Upper lobe of left lung (tissue), 6 donors: ENCODE measurements around the gene STK10. TPM values are rescaled to one million over a fixed set of nuclear protein-coding genes. Genes with fewer than 3 reads are reported as not detected.

Experiments used
- ATAC-seq, 2 donors: fragments of 200-7000 bp; cut with Tn5 transposase; one replicate each; pipeline ENCODE4 v1.9.1; 2022; ENCODE audit warnings: mild to moderate bottlenecking in 2 of 2, moderate library complexity in 2 of 2; ENCODE audit not compliant: low FRiP score in 2 of 2
- DNase-seq, 2 donors: peaks; one replicate each; pipeline ENCODE4 v3.0.0-alpha.2; 2019 to 2020
- H3K27ac ChIP-seq, 4 donors: fragments of 200-600 bp; sonication (generic); one replicate each; pipeline ENCODE4 v1.5.1; 2016 to 2019
- H3K27me3 ChIP-seq, 4 donors: fragments of 200-600 bp; sonication (generic); one replicate each; pipeline ENCODE4 v1.5.1; 2017 to 2019
- H3K36me3 ChIP-seq, 4 donors: fragments of 200-600 bp; sonication (generic); one replicate each; pipeline ENCODE4 v1.5.1; 2016 to 2019
- H3K4me1 ChIP-seq, 4 donors: fragments of 200-600 bp; sonication (generic); one replicate each; pipeline ENCODE4 v1.5.1; 2018 to 2019
- H3K4me3 ChIP-seq, 4 donors: fragments of 200-600 bp; sonication (generic); one replicate each; pipeline ENCODE4 v1.5.1; 2017 to 2019; ENCODE audit warnings: mild to moderate bottlenecking in 2 of 4, moderate library complexity in 1 of 4
- H3K9me3 ChIP-seq, 4 donors: fragments of 200-600 bp; sonication (generic); one replicate each; pipeline ENCODE4 v1.5.1; 2018 to 2019
- EP300 ChIP-seq, 4 donors: sonication (generic); formaldehyde crosslinking; IDR thresholded peaks; one replicate each; pipeline ENCODE4 v1.5.1; 2017; ENCODE audit warnings: antibody characterized with exemption in 4 of 4, control low read depth in 2 of 4
- POLR2A ChIP-seq, 4 donors: fragments of 450-650 bp; IDR thresholded peaks; one replicate each; pipeline ENCODE4 v1.5.1; 2016 to 2017; ENCODE audit warnings: antibody characterized with exemption in 4 of 4, mild to moderate bottlenecking in 2 of 4
- POLR2AphosphoS5 ChIP-seq, 2 donors: sonication (generic); formaldehyde crosslinking; IDR thresholded peaks; one replicate each; pipeline ENCODE4 v1.5.1; 2017; ENCODE audit warnings: antibody characterized with exemption in 2 of 2
- whole genome bisulfite sequencing, 2 donors: methylation state at CpG; one replicate each; pipeline ENCODE4 v1.1.5; 2017 to 2018; 5-methylcytosine and 5-hydroxymethylcytosine counted together
- total RNA-seq, 6 donors: library from RNA; depleted of rRNA in 4 of 6; stranded (reverse); fragments of >200 nt in 4 of 6; gene quantifications; one replicate each; pipeline versions ENCODE4 v1.1.0 to v1.2.1, GENCODE V29; 2016 to 2021
- TF ChIP-seq, protein P1 (sequence below), 6 experiments: fragments of 450-650 bp in 4 of 6; fragments of 200-600 bp in 2 of 6; sonication (generic) in 2 of 6; IDR thresholded peaks; one replicate each; pipeline ENCODE4 v1.5.1; 2016 to 2019; ENCODE audit warnings: antibody characterized with exemption in 6 of 6
- donor health status: DM: no; HTN: no; CAD: no; lungs with moderate emphysema.
- donor health status: DM: no; HTN: yes; CAD: no; lungs with severe emphysema.

STK10 gene
- total RNA-seq, 6 donors from 2014 or later = 50.6 to 170 (median 60.5) TPM

DNA sequence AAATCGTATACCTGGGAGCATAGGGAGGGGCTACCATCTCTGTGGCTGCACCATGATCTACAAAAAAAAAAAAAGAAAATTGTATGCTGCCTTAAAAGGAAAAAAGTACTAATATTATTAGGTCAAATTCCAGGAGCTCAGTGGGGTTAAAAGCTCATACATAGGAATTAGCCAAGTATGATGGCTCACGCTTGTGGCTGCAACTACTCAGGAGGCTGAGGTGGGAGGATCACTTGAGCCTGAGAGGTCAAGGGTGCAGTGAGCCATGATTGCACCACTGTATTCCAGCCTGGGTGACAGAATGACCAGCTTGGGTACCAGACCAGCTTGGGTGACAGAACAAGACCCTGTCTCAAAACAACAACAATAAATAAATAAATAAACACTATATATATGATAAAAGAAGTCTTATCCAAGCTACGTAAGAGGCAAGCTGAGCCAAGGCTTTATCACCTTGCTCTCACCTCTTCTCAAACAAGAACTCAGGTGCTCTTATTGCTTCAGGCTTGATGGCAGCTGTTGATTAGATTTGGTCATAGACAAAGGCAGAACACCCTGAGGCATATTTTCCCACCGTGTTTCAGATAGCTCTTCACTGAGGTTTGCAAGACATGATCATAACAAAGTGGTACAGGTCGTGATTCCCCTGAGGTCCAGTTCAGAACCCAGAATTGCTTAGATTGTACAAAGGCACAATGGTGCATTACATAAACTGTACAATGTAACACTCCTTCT, 178.3 kb downstream of the STK10 start:
- Histone ChIP-seq H3K27ac (no peak overlapping the region), H3K27me3 (no peaks in the 10 kb centered on the region), H3K36me3 (no peaks in the 10 kb centered on the region), H3K9me3 (no peaks in the 10 kb centered on the region), H3K4me3 (no peak overlapping the region), H3K4me1 (peaks cover 7 to 17% (median 10%) of the 10 kb centered on the region in 4 donors)
- no peak for TF ChIP-seq POLR2AphosphoS5 (IDR thresholded peaks at IDR 0.05)
- TF ChIP-seq, protein P1, sequence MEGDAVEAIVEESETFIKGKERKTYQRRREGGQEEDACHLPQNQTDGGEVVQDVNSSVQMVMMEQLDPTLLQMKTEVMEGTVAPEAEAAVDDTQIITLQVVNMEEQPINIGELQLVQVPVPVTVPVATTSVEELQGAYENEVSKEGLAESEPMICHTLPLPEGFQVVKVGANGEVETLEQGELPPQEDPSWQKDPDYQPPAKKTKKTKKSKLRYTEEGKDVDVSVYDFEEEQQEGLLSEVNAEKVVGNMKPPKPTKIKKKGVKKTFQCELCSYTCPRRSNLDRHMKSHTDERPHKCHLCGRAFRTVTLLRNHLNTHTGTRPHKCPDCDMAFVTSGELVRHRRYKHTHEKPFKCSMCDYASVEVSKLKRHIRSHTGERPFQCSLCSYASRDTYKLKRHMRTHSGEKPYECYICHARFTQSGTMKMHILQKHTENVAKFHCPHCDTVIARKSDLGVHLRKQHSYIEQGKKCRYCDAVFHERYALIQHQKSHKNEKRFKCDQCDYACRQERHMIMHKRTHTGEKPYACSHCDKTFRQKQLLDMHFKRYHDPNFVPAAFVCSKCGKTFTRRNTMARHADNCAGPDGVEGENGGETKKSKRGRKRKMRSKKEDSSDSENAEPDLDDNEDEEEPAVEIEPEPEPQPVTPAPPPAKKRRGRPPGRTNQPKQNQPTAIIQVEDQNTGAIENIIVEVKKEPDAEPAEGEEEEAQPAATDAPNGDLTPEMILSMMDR (IDR thresholded peaks at IDR 0.05) = no peak
- WGBS, 2 donors = 73 to 88% methylated on average over 5 of the region's 5 CpGs
- no peak for ATAC-seq
- no peak for DNase-seq

DNA sequence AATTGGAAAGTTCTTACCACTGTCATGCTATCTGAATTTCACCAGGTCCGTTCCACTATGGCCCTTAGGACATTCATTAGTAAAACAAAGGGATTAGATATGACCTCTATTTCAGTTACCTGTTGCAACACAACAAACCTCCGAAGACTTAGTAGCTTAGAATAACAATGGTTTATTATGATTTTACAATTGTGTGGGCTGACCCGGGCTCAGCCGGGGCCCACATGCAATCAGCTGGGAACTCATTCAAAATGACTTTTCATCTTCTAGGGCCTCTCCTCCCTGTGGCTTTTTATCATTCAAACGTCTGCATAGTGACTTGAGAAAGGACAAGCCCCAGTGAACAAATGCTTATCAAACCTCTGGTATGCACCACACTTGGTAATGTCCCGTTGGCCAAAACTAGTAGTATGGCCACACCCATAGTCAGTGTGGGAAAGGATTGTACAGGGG, 179.3 kb downstream of the STK10 start:
- no peak for DNase-seq
- H3K27ac ChIP-seq = no peak overlapping the region
- WGBS, 2 donors = 67 to 68% methylated on average over 6 of the region's 6 CpGs

DNA sequence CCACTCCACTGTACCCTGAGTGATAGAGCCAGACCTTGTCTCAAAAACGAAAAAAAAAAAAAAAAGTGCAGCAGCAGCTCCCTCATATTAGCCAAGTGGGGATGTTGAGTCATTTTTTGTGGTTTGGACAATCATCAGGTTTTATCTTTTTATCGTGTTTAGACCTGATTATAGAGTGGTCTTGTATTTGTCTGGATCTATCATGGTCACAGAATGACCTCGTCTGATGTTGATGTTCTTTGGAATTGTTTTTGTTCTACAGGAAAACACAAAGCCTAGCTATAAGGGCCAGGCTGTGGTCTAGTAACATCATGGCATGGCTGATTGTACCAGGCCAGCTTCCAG, 179.9 kb downstream of the STK10 start:
- no peak for DNase-seq
- WGBS, 2 donors = 36 to 41% methylated on average over 3 of the region's 3 CpGs
- no peaks in the 10 kb centered on the region for H3K27me3 ChIP-seq
- no peak overlapping the region for H3K27ac ChIP-seq
- no peaks in the 10 kb centered on the region for H3K9me3 ChIP-seq
- no peak for ATAC-seq
- peaks cover 23 to 33% (median 25%) of the 10 kb centered on the region in 4 donors for H3K4me1 ChIP-seq
- no peaks in the 10 kb centered on the region for H3K36me3 ChIP-seq
- TF ChIP-seq, protein P1 (IDR thresholded peaks at IDR 0.05) = no peak
- TF ChIP-seq POLR2AphosphoS5 (IDR thresholded peaks at IDR 0.05) (no peak), EP300 (IDR thresholded peaks at IDR 0.05) (no peak), POLR2A (IDR thresholded peaks at IDR 0.05) (no peak)
- H3K4me3 ChIP-seq = no peak overlapping the region

More for the DNA sequence above, 179.3 kb downstream of the STK10 start:
- no peaks in the 10 kb centered on the region for H3K27me3 ChIP-seq
- peaks cover 17 to 27% (median 20%) of the 10 kb centered on the region in 4 donors for H3K4me1 ChIP-seq
- TF ChIP-seq EP300 (IDR thresholded peaks at IDR 0.05) = no peak
- TF ChIP-seq POLR2A (IDR thresholded peaks at IDR 0.05) = no peak
- no peak for TF ChIP-seq POLR2AphosphoS5 (IDR thresholded peaks at IDR 0.05)
- TF ChIP-seq, protein P1 (IDR thresholded peaks at IDR 0.05) = no peak
- H3K4me3 ChIP-seq = no peak overlapping the region
- ATAC-seq = no peak
- no peaks in the 10 kb centered on the region for H3K36me3 ChIP-seq
- no peaks in the 10 kb centered on the region for H3K9me3 ChIP-seq

DNA sequence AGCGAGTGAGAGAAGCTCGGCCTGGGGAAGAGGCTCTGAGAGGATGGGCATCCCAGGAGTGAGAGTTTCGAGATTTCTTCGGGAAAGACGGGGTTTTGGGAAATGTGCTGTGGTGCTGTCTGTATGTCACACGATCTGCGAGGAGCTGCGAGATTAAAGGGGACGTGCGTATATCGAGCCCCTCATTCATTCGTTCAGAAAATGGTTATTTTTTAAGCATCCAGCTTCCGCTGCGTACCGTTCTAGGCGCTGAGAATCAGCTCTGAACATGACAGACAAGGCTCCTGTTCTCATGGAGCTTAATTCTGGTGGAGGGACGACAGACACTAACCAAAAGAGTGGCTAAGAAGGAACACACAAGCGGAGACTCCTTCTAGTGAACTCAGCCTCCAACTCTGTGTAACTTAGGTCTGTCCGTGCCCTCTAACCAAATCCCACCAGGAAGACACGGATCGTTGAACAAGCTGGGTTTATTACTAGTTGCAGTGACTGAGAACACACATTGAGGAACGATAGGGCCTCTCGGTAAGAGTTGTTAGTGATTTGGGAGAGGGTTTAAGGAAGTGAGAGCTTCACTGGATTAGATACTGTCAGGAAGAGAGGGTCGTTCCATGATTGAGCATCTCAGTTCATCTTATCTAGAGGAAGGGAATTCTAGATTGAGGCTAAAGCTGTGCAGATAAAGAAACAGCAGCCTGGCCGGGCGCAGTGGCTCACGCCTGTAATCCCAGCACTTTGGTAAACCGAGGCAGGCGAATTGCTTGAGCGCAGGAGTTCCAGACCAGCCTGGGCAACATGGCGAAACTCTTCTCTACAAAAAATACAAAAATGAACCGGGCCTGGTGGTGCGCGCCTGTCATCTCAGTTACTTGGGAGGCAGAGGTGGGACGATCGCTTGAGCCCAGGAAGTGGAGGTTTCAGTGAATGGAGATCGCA, 180.6 kb downstream of the STK10 start:
- H3K27me3 ChIP-seq = no peaks in the 10 kb centered on the region
- H3K4me3 ChIP-seq = peak overlapping the region; percentile 70 to 78 (median 73)
- DNase-seq (no peak), ATAC-seq (peak in 1 of 2 donors; percentile 41)
- H3K27ac ChIP-seq = peak overlapping the region; percentile 96 to 98 (median 98)
- H3K4me1 ChIP-seq = peaks cover 27 to 40% (median 31%) of the 10 kb centered on the region in 4 donors
- no peaks in the 10 kb centered on the region for H3K9me3 ChIP-seq
- no peaks in the 10 kb centered on the region for H3K36me3 ChIP-seq
- 29 to 31% methylated on average over 35 to 37 of the region's 37 CpGs for WGBS, 2 donors
- TF ChIP-seq POLR2AphosphoS5 (IDR thresholded peaks at IDR 0.05) (no peak), POLR2A (IDR thresholded peaks at IDR 0.05) (peak in 1 of 4 donors; percentile 16), EP300 (IDR thresholded peaks at IDR 0.05) (no peak)
- TF ChIP-seq, protein P1 (IDR thresholded peaks at IDR 0.05) = no peak
